Measurements from ENCODE around the gene CDC34. TPM values are rescaled to one million over a fixed set of nuclear protein-coding genes. Genes with fewer than 3 reads are reported as not detected.

CDC34 gene
- polyA plus RNA-seq, 1 experiment, result 34.0 TPM

DNA sequence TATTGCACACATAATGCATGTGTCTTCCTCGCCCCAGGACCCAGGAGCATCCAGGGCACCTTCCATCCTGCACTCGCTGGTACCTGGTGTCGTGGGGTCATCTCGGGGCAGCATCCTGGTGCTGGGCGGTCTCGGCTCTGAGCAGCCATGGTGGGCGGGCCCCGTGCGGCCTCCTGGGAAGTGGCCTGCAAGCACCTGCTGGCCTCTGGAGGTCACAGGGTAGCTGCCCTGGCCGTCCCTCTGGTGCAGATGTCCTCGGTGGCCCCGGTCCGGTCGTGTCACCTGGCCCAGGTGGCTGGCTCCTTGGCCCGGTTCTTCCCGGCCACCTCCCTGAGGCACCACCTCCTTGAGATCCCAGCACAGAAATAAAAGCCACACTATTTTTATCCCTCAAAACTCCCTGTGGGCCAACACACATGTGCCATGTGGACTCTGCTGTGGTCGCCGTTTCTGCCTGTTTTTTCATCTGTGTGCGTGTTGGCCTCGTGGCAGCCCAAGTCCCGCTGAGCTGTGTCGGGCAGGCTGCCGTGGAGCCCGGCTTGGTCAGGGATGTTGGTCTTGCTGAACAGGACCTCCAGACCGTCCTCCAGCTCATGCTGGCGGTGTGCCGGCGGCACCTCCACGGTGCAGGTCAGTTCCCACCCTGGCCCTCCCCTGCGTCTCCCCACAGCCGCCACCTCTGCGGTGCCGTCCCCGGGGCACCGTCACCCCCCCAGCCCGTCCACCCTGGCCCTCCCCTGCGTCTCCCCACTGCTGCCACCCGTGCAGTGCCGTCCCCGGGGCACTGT, 7.3 kb downstream of the CDC34 start:
- CTCF ChIA-PET, result no interaction called here

DNA sequence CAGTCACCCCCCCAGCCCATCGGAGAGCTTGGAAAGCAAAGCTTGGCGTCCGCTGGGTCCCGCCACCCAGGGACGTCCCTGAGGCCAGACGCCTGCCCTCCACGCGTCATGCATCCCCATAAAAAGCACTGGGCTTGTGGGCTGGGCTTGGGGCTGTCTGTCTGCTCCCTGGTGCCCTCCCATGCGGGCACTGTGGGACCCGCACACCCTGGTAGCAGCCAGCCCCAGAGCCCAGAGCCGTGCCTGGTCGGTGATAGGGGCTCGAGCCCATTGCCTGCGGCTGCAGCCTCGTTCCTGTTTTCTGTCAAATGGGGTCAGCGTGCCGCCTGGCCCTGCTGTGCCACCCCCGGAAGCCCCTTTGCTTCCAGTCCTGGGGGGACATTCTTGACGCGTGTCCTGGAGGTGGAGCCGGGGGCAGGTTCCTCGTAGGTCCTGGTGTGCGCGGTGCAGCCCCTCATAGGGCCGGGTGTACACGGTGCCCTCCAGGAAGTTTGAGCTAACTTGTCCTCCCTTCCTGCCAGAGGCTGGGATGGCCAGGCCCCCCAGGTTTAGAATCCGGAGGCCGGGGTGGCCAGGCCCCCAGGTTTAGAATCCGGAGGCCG, 8.0 kb downstream of the CDC34 start:
- no peaks in the 10 kb centered on the region for H3K27me3 ChIP-seq (ENCODE audit: control insufficient read depth, insufficient read depth, low read length)
- H3K27ac ChIP-seq (ENCODE audit: low read depth, low read length), result no peak overlapping the region
- peaks cover 7% of the 10 kb centered on the region; the same call in 1 of the 2 replicates for H3K9me3 ChIP-seq (ENCODE audit: control insufficient read depth, insufficient read depth, low read length)
- ChIA-PET POLR2A (no interaction called here), CTCF (no interaction called here)
- TF ChIP-seq, protein P1, sequence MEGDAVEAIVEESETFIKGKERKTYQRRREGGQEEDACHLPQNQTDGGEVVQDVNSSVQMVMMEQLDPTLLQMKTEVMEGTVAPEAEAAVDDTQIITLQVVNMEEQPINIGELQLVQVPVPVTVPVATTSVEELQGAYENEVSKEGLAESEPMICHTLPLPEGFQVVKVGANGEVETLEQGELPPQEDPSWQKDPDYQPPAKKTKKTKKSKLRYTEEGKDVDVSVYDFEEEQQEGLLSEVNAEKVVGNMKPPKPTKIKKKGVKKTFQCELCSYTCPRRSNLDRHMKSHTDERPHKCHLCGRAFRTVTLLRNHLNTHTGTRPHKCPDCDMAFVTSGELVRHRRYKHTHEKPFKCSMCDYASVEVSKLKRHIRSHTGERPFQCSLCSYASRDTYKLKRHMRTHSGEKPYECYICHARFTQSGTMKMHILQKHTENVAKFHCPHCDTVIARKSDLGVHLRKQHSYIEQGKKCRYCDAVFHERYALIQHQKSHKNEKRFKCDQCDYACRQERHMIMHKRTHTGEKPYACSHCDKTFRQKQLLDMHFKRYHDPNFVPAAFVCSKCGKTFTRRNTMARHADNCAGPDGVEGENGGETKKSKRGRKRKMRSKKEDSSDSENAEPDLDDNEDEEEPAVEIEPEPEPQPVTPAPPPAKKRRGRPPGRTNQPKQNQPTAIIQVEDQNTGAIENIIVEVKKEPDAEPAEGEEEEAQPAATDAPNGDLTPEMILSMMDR (IDR thresholded peaks at IDR 0.05; ENCODE audit: low read depth, low read length), result no peak
- no peak overlapping the region for H3K4me3 ChIP-seq (ENCODE audit: low read depth, low read length)
- DNase-seq (ENCODE audit: low read depth, low spot score), result no peak

More for the DNA sequence above, 7.3 kb downstream of the CDC34 start:
- Histone ChIP-seq H3K27me3 (ENCODE audit: control insufficient read depth, insufficient read depth, low read length) (no peaks in the 10 kb centered on the region), H3K9me3 (ENCODE audit: control insufficient read depth, insufficient read depth, low read length) (peaks cover 7% of the 10 kb centered on the region; the same call in 1 of the 2 replicates), H3K27ac (ENCODE audit: low read depth, low read length) (no peak overlapping the region), H3K4me3 (ENCODE audit: low read depth, low read length) (no peak overlapping the region)
- DNase-seq (ENCODE audit: low read depth, low spot score), result no peak
- TF ChIP-seq, protein P1 (IDR thresholded peaks at IDR 0.05; ENCODE audit: low read depth, low read length), result no peak
- POLR2A ChIA-PET, result no interaction called here

GRCh38 chr19:540867-541637, 9.5 kb downstream of the CDC34 start:
- POLR2A ChIA-PET, result no interaction called here
- Histone ChIP-seq H3K4me3 (ENCODE audit: low read depth, low read length) (no peak overlapping the region), H3K27me3 (ENCODE audit: control insufficient read depth, insufficient read depth, low read length) (no peaks in the 10 kb centered on the region), H3K9me3 (ENCODE audit: control insufficient read depth, insufficient read depth, low read length) (peaks cover 7% of the 10 kb centered on the region; the same call in 1 of the 2 replicates), H3K27ac (ENCODE audit: low read depth, low read length) (no peak overlapping the region)
- no peak for DNase-seq (ENCODE audit: low read depth, low spot score)
- CTCF ChIA-PET, result no interaction called here
- TF ChIP-seq, protein P1 (IDR thresholded peaks at IDR 0.05; ENCODE audit: low read depth, low read length), result no peak

DNA sequence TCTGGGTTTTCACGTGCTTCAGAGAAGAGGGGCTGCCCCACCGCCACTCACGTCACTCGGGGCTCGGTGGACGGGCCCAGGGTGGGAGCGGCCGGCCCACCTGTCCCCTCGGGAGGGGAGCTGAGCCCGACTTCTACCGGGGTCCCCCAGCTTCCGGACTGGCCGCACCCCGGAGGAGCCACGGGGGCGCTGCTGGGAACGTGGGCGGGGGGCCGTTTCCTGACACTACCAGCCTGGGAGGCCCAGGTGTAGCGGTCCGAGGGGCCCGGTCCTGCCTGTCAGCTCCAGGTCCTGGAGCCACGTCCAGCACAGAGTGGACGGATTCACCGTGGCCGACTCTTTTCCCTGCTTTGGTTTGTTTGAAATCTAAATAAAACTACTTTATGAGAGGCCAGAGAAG, 10.1 kb downstream of the CDC34 start:
- H3K9me3 ChIP-seq (ENCODE audit: control insufficient read depth, insufficient read depth, low read length), result peaks cover 7% of the 10 kb centered on the region; the same call in 1 of the 2 replicates
- no peaks in the 10 kb centered on the region for H3K27me3 ChIP-seq (ENCODE audit: control insufficient read depth, insufficient read depth, low read length)
- no peak overlapping the region for H3K4me3 ChIP-seq (ENCODE audit: low read depth, low read length)
- DNase-seq (ENCODE audit: low read depth, low spot score), result no peak
- CTCF ChIA-PET, result no interaction called here
- POLR2A ChIA-PET, result no interaction called here
- H3K27ac ChIP-seq (ENCODE audit: low read depth, low read length), result no peak overlapping the region
- TF ChIP-seq, protein P1 (IDR thresholded peaks at IDR 0.05; ENCODE audit: low read depth, low read length), result no peak
